ENCODE results near the gene NBEA.

The NBEA gene

GRCh38 chr13:35140831-35141230 is 198.8 kb downstream of the NBEA start:
- no peak overlapping the region for H3K4me3 ChIP-seq (ENCODE audit: low read depth, low read length)
- no peaks in the 10 kb centered on the region for H3K4me1 ChIP-seq (ENCODE audit: control insufficient read depth, insufficient read depth, low read length)
- H3K9me3 ChIP-seq (ENCODE audit: control insufficient read depth, insufficient read depth, low read depth, low read length), result no peaks in the 10 kb centered on the region
- H3K27ac ChIP-seq (ENCODE audit: low read depth, low read length), result no peak overlapping the region
- H3K9ac ChIP-seq (ENCODE audit: low read length), result no peak overlapping the region
- H3K27me3 ChIP-seq (ENCODE audit: control insufficient read depth, insufficient read depth, low read length), result no peaks in the 10 kb centered on the region
- no peaks in the 10 kb centered on the region for H3K36me3 ChIP-seq (ENCODE audit: control insufficient read depth, insufficient read depth, low read length)

- Histone ChIP-seq H3K36me3 (ENCODE audit: control insufficient read depth, insufficient read depth, low read length) (no peaks in the 10 kb centered on the region; the same call in 1 of the 2 replicates), H3K27me3 (ENCODE audit: control insufficient read depth, insufficient read depth, low read length) (no peaks in the 10 kb centered on the region), H3K4me3 (ENCODE audit: low read depth, low read length) (no peak overlapping the region), H3K4me1 (ENCODE audit: control insufficient read depth, insufficient read depth, low read length) (no peaks in the 10 kb centered on the region), H3K9me3 (ENCODE audit: control insufficient read depth, insufficient read depth, low read depth, low read length) (no peaks in the 10 kb centered on the region), H3K9ac (ENCODE audit: low read length) (no peak overlapping the region), H3K27ac (ENCODE audit: low read depth, low read length) (no peak overlapping the region)
These were observed 201.1 kb downstream of the NBEA start for GRCh38 chr13:35143123-35143522.

GRCh38 chr13:35144166-35144890 is 202.3 kb downstream of the NBEA start:
- H3K27me3 ChIP-seq (ENCODE audit: control insufficient read depth, insufficient read depth, low read length), result no peaks in the 10 kb centered on the region
- H3K9me3 ChIP-seq (ENCODE audit: control insufficient read depth, insufficient read depth, low read depth, low read length), result no peaks in the 10 kb centered on the region
- H3K9ac ChIP-seq (ENCODE audit: low read length), result no peak overlapping the region
- H3K36me3 ChIP-seq (ENCODE audit: control insufficient read depth, insufficient read depth, low read length), result no peaks in the 10 kb centered on the region; the same call in 1 of the 2 replicates
- no peak overlapping the region for H3K4me3 ChIP-seq (ENCODE audit: low read depth, low read length)
- no peaks in the 10 kb centered on the region for H3K4me1 ChIP-seq (ENCODE audit: control insufficient read depth, insufficient read depth, low read length)
- H3K27ac ChIP-seq (ENCODE audit: low read depth, low read length), result no peak overlapping the region

GRCh38 chr13:35146686-35147085 is 204.6 kb downstream of the NBEA start:
- Histone ChIP-seq H3K9ac (ENCODE audit: low read length) (no peak overlapping the region), H3K4me1 (ENCODE audit: control insufficient read depth, insufficient read depth, low read length) (no peaks in the 10 kb centered on the region), H3K27me3 (ENCODE audit: control insufficient read depth, insufficient read depth, low read length) (no peaks in the 10 kb centered on the region), H3K4me3 (ENCODE audit: low read depth, low read length) (no peak overlapping the region), H3K27ac (ENCODE audit: low read depth, low read length) (no peak overlapping the region), H3K36me3 (ENCODE audit: control insufficient read depth, insufficient read depth, low read length) (no peaks in the 10 kb centered on the region; the same call in 1 of the 2 replicates), H3K9me3 (ENCODE audit: control insufficient read depth, insufficient read depth, low read depth, low read length) (no peaks in the 10 kb centered on the region)

- Histone ChIP-seq H3K27ac (ENCODE audit: low read depth, low read length) (no peak overlapping the region), H3K4me1 (ENCODE audit: control insufficient read depth, insufficient read depth, low read length) (no peaks in the 10 kb centered on the region; the same call in 1 of the 2 replicates), H3K9ac (ENCODE audit: low read length) (no peak overlapping the region), H3K4me3 (ENCODE audit: low read depth, low read length) (no peak overlapping the region), H3K9me3 (ENCODE audit: control insufficient read depth, insufficient read depth, low read depth, low read length) (no peaks in the 10 kb centered on the region), H3K36me3 (ENCODE audit: control insufficient read depth, insufficient read depth, low read length) (peaks cover 9% of the 10 kb centered on the region), H3K27me3 (ENCODE audit: control insufficient read depth, insufficient read depth, low read length) (no peaks in the 10 kb centered on the region)
These were observed 215.2 kb downstream of the NBEA start for GRCh38 chr13:35157143-35157755.

GRCh38 chr13:35159041-35159440 is 217.0 kb downstream of the NBEA start:
- no peak overlapping the region for H3K27ac ChIP-seq (ENCODE audit: low read depth, low read length)

GRCh38 chr13:35160896-35161295 is 218.8 kb downstream of the NBEA start:
- H3K4me1 ChIP-seq (ENCODE audit: control insufficient read depth, insufficient read depth, low read length), result no peaks in the 10 kb centered on the region; the same call in 1 of the 2 replicates
- H3K9ac ChIP-seq (ENCODE audit: low read length), result no peak overlapping the region
- H3K9me3 ChIP-seq (ENCODE audit: control insufficient read depth, insufficient read depth, low read depth, low read length), result no peaks in the 10 kb centered on the region
- peaks cover 9% of the 10 kb centered on the region for H3K36me3 ChIP-seq (ENCODE audit: control insufficient read depth, insufficient read depth, low read length)
- H3K27ac ChIP-seq (ENCODE audit: low read depth, low read length), result no peak overlapping the region
- no peak overlapping the region for H3K4me3 ChIP-seq (ENCODE audit: low read depth, low read length)
- H3K27me3 ChIP-seq (ENCODE audit: control insufficient read depth, insufficient read depth, low read length), result no peaks in the 10 kb centered on the region

More at GRCh38 chr13:35159041-35159440, 217.0 kb downstream of the NBEA start:
- H3K36me3 ChIP-seq (ENCODE audit: control insufficient read depth, insufficient read depth, low read length), result peaks cover 9% of the 10 kb centered on the region
- no peaks in the 10 kb centered on the region; the same call in 1 of the 2 replicates for H3K4me1 ChIP-seq (ENCODE audit: control insufficient read depth, insufficient read depth, low read length)
- H3K27me3 ChIP-seq (ENCODE audit: control insufficient read depth, insufficient read depth, low read length), result no peaks in the 10 kb centered on the region
- H3K9me3 ChIP-seq (ENCODE audit: control insufficient read depth, insufficient read depth, low read depth, low read length), result no peaks in the 10 kb centered on the region
- no peak overlapping the region for H3K4me3 ChIP-seq (ENCODE audit: low read depth, low read length)
- H3K9ac ChIP-seq (ENCODE audit: low read length), result no peak overlapping the region

GRCh38 chr13:35162420-35162819 is 220.3 kb downstream of the NBEA start:
- H3K27ac ChIP-seq (ENCODE audit: low read depth, low read length), result no peak overlapping the region
- no peaks in the 10 kb centered on the region for H3K27me3 ChIP-seq (ENCODE audit: control insufficient read depth, insufficient read depth, low read length)
- no peaks in the 10 kb centered on the region; the same call in 1 of the 2 replicates for H3K4me1 ChIP-seq (ENCODE audit: control insufficient read depth, insufficient read depth, low read length)
- H3K36me3 ChIP-seq (ENCODE audit: control insufficient read depth, insufficient read depth, low read length), result peaks cover 9% of the 10 kb centered on the region
- H3K4me3 ChIP-seq (ENCODE audit: low read depth, low read length), result no peak overlapping the region
- no peak overlapping the region for H3K9ac ChIP-seq (ENCODE audit: low read length)
- no peaks in the 10 kb centered on the region for H3K9me3 ChIP-seq (ENCODE audit: control insufficient read depth, insufficient read depth, low read depth, low read length)

GRCh38 chr13:35163674-35164073 is 221.6 kb downstream of the NBEA start:
- H3K9me3 ChIP-seq (ENCODE audit: control insufficient read depth, insufficient read depth, low read depth, low read length), result no peaks in the 10 kb centered on the region
- no peak overlapping the region for H3K27ac ChIP-seq (ENCODE audit: low read depth, low read length)
- H3K36me3 ChIP-seq (ENCODE audit: control insufficient read depth, insufficient read depth, low read length), result peaks cover 9% of the 10 kb centered on the region
- H3K4me3 ChIP-seq (ENCODE audit: low read depth, low read length), result no peak overlapping the region
- H3K27me3 ChIP-seq (ENCODE audit: control insufficient read depth, insufficient read depth, low read length), result no peaks in the 10 kb centered on the region
- no peak overlapping the region for H3K9ac ChIP-seq (ENCODE audit: low read length)
- no peaks in the 10 kb centered on the region; the same call in 1 of the 2 replicates for H3K4me1 ChIP-seq (ENCODE audit: control insufficient read depth, insufficient read depth, low read length)

- Histone ChIP-seq H3K4me3 (ENCODE audit: low read depth, low read length) (no peak overlapping the region), H3K9ac (ENCODE audit: low read length) (no peak overlapping the region), H3K27me3 (ENCODE audit: control insufficient read depth, insufficient read depth, low read length) (no peaks in the 10 kb centered on the region), H3K9me3 (ENCODE audit: control insufficient read depth, insufficient read depth, low read depth, low read length) (no peaks in the 10 kb centered on the region), H3K36me3 (ENCODE audit: control insufficient read depth, insufficient read depth, low read length) (peaks cover 4% of the 10 kb centered on the region; the same call in 1 of the 2 replicates), H3K27ac (ENCODE audit: low read depth, low read length) (no peak overlapping the region), H3K4me1 (ENCODE audit: control insufficient read depth, insufficient read depth, low read length) (no peaks in the 10 kb centered on the region; the same call in 1 of the 2 replicates)
These were observed 222.4 kb downstream of the NBEA start for GRCh38 chr13:35164324-35164932.

GRCh38 chr13:35165205-35165604 is 223.1 kb downstream of the NBEA start:
- Histone ChIP-seq H3K9ac (ENCODE audit: low read length) (no peak overlapping the region), H3K36me3 (ENCODE audit: control insufficient read depth, insufficient read depth, low read length) (no peaks in the 10 kb centered on the region; the same call in 1 of the 2 replicates), H3K9me3 (ENCODE audit: control insufficient read depth, insufficient read depth, low read depth, low read length) (no peaks in the 10 kb centered on the region), H3K27ac (ENCODE audit: low read depth, low read length) (no peak overlapping the region), H3K4me1 (ENCODE audit: control insufficient read depth, insufficient read depth, low read length) (no peaks in the 10 kb centered on the region; the same call in 1 of the 2 replicates), H3K27me3 (ENCODE audit: control insufficient read depth, insufficient read depth, low read length) (no peaks in the 10 kb centered on the region), H3K4me3 (ENCODE audit: low read depth, low read length) (no peak overlapping the region)
